HepG2 (cell line): ENCODE data around the gene TMED9. TPM values are rescaled to one million over a fixed set of nuclear protein-coding genes. Genes with fewer than 3 reads are reported as not detected.

Experiments used
- ATAC-seq: fragments of 200-7000 bp; cut with Tn5 transposase; 3 replicates; pipeline ENCODE4 v1.9.1; 2020; ENCODE audit warnings: mild to moderate bottlenecking, moderate library complexity
- BruUV-seq: library from RNA; stranded (reverse); fragments of 400-500 nt; replicated peaks from 2 replicates; lab custom pipeline; 2021; lab: Mats Ljungman, UMichigan
- CTCF ChIA-PET: fragments of 300-600 bp; formaldehyde crosslinking; extraction: SDS; loops from one replicate; lab custom pipeline; 2021; ENCODE audit warnings: low total read pairs, inconsistent platforms, low intra/inter-chr PET ratio; lab: Yijun Ruan, JAX
- POLR2A ChIA-PET: fragments of 350-600 bp; sonication (Branson Sonifier 250); formaldehyde crosslinking; loops from one replicate; lab custom pipeline; 2020; ENCODE audit warnings: antibody characterized with exemption, inconsistent platforms; lab: Yijun Ruan, JAX
- DNase-seq: peaks from one replicate; pipeline ENCODE4 v3.0.0-alpha.2; 2015; ENCODE audit warnings: low spot score
- FAIRE-seq: peaks from 3 replicates; lab custom pipeline; 2011; peaks lifted over from hg19 to GRCh38; lab: Jason Lieb, UNC
- H2AFZ ChIP-seq: one replicate; pipeline ENCODE4 v1.6.1; 2011; ENCODE audit warnings: low read length, inconsistent platforms
- H3K27ac ChIP-seq: fragments of 300-600 bp; 3 replicates; pipeline ENCODE4 v1.8.0; 2011; ENCODE audit warnings: mixed run types, mild to moderate bottlenecking, mixed read lengths, low read length, inconsistent platforms; ENCODE audit not compliant: insufficient read depth; ENCODE audit errors: extremely low read length
- H3K27me3 ChIP-seq, 2 experiments: fragments of 200-600 bp in 1 of 2; 2 replicates in 1 of 2; 3 replicates in 1 of 2; pipeline versions ENCODE4 v1.6.0 to v1.8.0; 2011; ENCODE audit warnings: low read length in 2 of 2, mild to moderate bottlenecking in 2 of 2, moderate library complexity in 2 of 2, inconsistent platforms in 1 of 2; ENCODE audit not compliant: insufficient read depth in 2 of 2, control insufficient read depth in 1 of 2
- H3K36me3 ChIP-seq, 2 experiments: fragments of 200-600 bp in 1 of 2; replicated peaks in 1 of 2; 2 replicates in 1 of 2; 3 replicates in 1 of 2; pipeline versions ENCODE4 v1.5.1 to v1.8.0; 2011; ENCODE audit warnings: low read length in 2 of 2, inconsistent platforms in 1 of 2; ENCODE audit not compliant: insufficient read depth in 2 of 2, control insufficient read depth in 1 of 2
- H3K4me1 ChIP-seq: 2 replicates; pipeline ENCODE4 v1.5.1; 2012; ENCODE audit warnings: low read length, inconsistent platforms; ENCODE audit not compliant: insufficient read depth
- H3K4me2 ChIP-seq: 2 replicates; pipeline ENCODE4 v1.6.0; 2011; ENCODE audit warnings: low read depth, low read length, inconsistent platforms
- H3K4me3 ChIP-seq, 3 experiments: fragments of 200-600 bp in 1 of 3; sonication (generic), shearing (Covaris generic) in 1 of 3; replicated peaks in 1 of 3; 2 replicates each; pipeline ENCODE4 v1.5.1; 2011 to 2016; ENCODE audit warnings: low read length in 3 of 3, inconsistent platforms in 2 of 3, low read depth in 2 of 3, mild to moderate bottlenecking in 2 of 3, control low read depth in 1 of 3, mixed read lengths in 1 of 3; ENCODE audit not compliant: insufficient read depth in 1 of 3
- H3K79me2 ChIP-seq: one replicate; pipeline ENCODE4 v1.6.1; 2011; ENCODE audit warnings: low read length, inconsistent platforms; ENCODE audit not compliant: insufficient read depth
- H3K9ac ChIP-seq: 2 replicates; pipeline ENCODE4 v1.6.0; 2011; ENCODE audit warnings: mild to moderate bottlenecking, low read depth, low read length, inconsistent platforms; ENCODE audit not compliant: insufficient read depth
- H3K9me3 ChIP-seq: 2 replicates; pipeline ENCODE4 v1.5.1; 2012; ENCODE audit warnings: mild to moderate bottlenecking, low read length
- H4K20me1 ChIP-seq: 2 replicates; pipeline ENCODE4 v1.6.0; 2011; ENCODE audit warnings: inconsistent platforms, mild to moderate bottlenecking, low read length, moderate library complexity; ENCODE audit not compliant: insufficient read depth
- ATAD3A ChIP-seq: sonication (generic); formaldehyde crosslinking; IDR thresholded peaks from 2 replicates; pipeline ENCODE4 v1.4.0; 2020; ENCODE audit warnings: missing genetic modification reagents
- CBX1 ChIP-seq: IDR thresholded peaks from one replicate; pipeline ENCODE4 v1.6.1; 2016; ENCODE audit warnings: antibody characterized with exemption, low read depth
- DBP ChIP-seq: sonication (generic); formaldehyde crosslinking; IDR thresholded peaks from 2 replicates; pipeline ENCODE4 v1.4.0; 2020; ENCODE audit warnings: missing genetic modification reagents; ENCODE audit errors: not compliant biosample characterization
- MEF2D ChIP-seq: sonication (generic); formaldehyde crosslinking; IDR thresholded peaks from 2 replicates; pipeline ENCODE4 v1.5.1; 2020; ENCODE audit warnings: mild to moderate bottlenecking, missing genetic modification reagents
- MTA1 ChIP-seq: sonication (generic); formaldehyde crosslinking; IDR thresholded peaks from 2 replicates; pipeline ENCODE4 v1.4.0; 2020; ENCODE audit warnings: missing genetic modification reagents, mild to moderate bottlenecking, borderline replicate concordance
- RFX3 ChIP-seq: IDR thresholded peaks from 2 replicates; pipeline ENCODE4 v1.6.1; 2016; ENCODE audit warnings: missing biosample characterization, missing genetic modification reagents
- SMAD9 ChIP-seq: sonication (generic); formaldehyde crosslinking; IDR thresholded peaks from 2 replicates; pipeline ENCODE4 v1.5.1; 2020; ENCODE audit warnings: mild to moderate bottlenecking, missing genetic modification reagents
- ZNF530 ChIP-seq: sonication (generic); formaldehyde crosslinking; IDR thresholded peaks from 2 replicates; pipeline ENCODE4 v1.5.0; 2020; ENCODE audit warnings: low read depth, mild to moderate bottlenecking, missing genetic modification reagents
- ZNF547 ChIP-seq: sonication (generic); formaldehyde crosslinking; IDR thresholded peaks from 2 replicates; pipeline ENCODE4 v1.5.1; 2020; ENCODE audit warnings: mild to moderate bottlenecking, missing genetic modification reagents
- ZSCAN30 ChIP-seq: sonication (generic); formaldehyde crosslinking; IDR thresholded peaks from 2 replicates; pipeline ENCODE4 v1.5.0; 2020; ENCODE audit warnings: mild to moderate bottlenecking, missing genetic modification reagents
- WGBS: methylation state at CpG from one replicate; pipeline ENCODE4 v1.1.6; 2017; ENCODE audit warnings: low lambda C conversion rate; 5-methylcytosine and 5-hydroxymethylcytosine counted together
- in situ Hi-C: cut with HindIII; loops from 2 replicates; pipeline ENCODE4 v1.10.0; 2017; ENCODE audit warnings: low pct_unique_long_range_greater_than_20kb; ENCODE audit not compliant: extremely low pct_ligation_motif_present
- intact Hi-C: fragments of 100-400 bp; cut with micrococcal nuclease; formaldehyde crosslinking; loops from one replicate; pipeline ENCODE4 v1.10.0; 2022; ENCODE audit not compliant: unreplicated experiment
- polyA plus RNA-seq, 8 experiments: library from polyadenylated mRNA; depleted of rRNA in 3 of 8; stranded (reverse) in 7 of 8; unstranded in 1 of 8; fragments of >200 nt; fragmentation: Illumina TruSeq in 4 of 8; extraction: Trizol in 4 of 8; gene quantifications; 2 replicates each; pipeline versions ENCODE4 v1.2.1 to v1.2.3, GENCODE V29; 2011 to 2016; ENCODE audit warnings: low read depth in 4 of 8, missing spikeins in 1 of 8, mixed read lengths in 1 of 8; ENCODE audit not compliant: insufficient read depth in 1 of 8
- total RNA-seq, 5 experiments: library from RNA; depleted of rRNA; stranded (reverse); fragments of >200 nt; fragmentation: Illumina TruSeq; extraction: Trizol; gene quantifications; 2 replicates each; pipeline ENCODE4 v1.2.3, GENCODE V29; 2016; ENCODE audit warnings: low read depth in 1 of 5

TMED9 gene
- total and polyA plus RNA-seq, 2 of the 13 experiments (the other 11 are each of a cell fraction or from before 2014, with no cell fraction given), result 161 to 350 TPM

- TF ChIP-seq ZSCAN30 (CRISPR knock-in tag), result no peak
- no peak for TF ChIP-seq CBX1
- TF ChIP-seq DBP (CRISPR knock-in tag), result no peak
- TF ChIP-seq, all 625 proteins: peak for 0
These were observed 1.5 kb downstream of the TMED9 start (continued) for GRCh38 chr5:177593511-177593910.

DNA sequence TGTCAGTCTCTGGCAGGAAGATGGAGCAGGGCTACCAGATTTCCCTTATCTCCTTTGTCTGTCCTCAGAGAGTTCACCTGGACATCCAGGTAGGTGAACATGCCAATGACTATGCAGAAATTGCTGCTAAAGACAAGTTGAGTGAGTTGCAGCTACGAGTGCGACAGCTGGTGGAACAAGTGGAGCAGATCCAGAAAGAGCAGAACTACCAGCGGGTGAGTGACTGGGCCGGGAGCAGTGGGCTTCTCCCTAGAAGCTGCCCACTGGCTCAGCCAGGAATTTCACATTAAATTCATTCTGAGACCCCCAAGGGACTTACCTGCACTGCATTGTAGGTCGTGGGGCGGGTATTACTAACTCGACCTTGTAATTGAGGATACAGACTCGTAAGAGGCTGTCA, 2.1 kb downstream of the TMED9 start:
- ATAC-seq (no peak), DNase-seq (no peak), FAIRE-seq (no peak)
- Histone ChIP-seq H3K4me1 (peaks cover 36% of the 10 kb centered on the region), H3K79me2 (peaks cover 20% of the 10 kb centered on the region), H3K4me2 (no peak overlapping the region), H4K20me1 (no peaks in the 10 kb centered on the region), H3K9ac (no peak overlapping the region), H3K36me3 (peaks cover 24 to 34% of the 10 kb centered on the region in 2 experiments), H2AFZ (no peak overlapping the region), H3K27ac (no peak overlapping the region), H3K27me3 (no peaks in the 10 kb centered on the region; a peak in 1 of 5 replicates), H3K4me3 (no peak overlapping the region), H3K9me3 (no peaks in the 10 kb centered on the region)
- in situ Hi-C loops, result no loop called here
- ChIA-PET CTCF (no interaction called here), POLR2A (no interaction called here)
- no peak for TF ChIP-seq ATAD3A (CRISPR knock-in tag)
- TF ChIP-seq SMAD9 (CRISPR knock-in tag), result no peak
- TF ChIP-seq ZNF530, result no peak
- no peak for TF ChIP-seq RFX3
- no peak for TF ChIP-seq MTA1 (CRISPR knock-in tag)
- no peak for TF ChIP-seq ZNF547 (CRISPR knock-in tag)
- no peak for TF ChIP-seq MEF2D (CRISPR knock-in tag)
- BruUV-seq, result no TSS peak
- WGBS, result 100% methylated on average over 4 of the region's 8 CpGs
- intact Hi-C loops, result loop anchor here (5.0 kb wide), 1 partner anchor 47 kb away; no protein-coding TSS in a partner anchor
